Embryonic facial prominence (tissue), 1 donor: ENCODE measurements around the gene DSCAML1.

Experiments used
- DNase-seq: peaks from one replicate; pipeline ENCODE4 v3.0.0-alpha.2; 2016; ENCODE audit errors: extremely low spot score

Gene DSCAML1

GRCh38 chr11:117761993-117762392 lies 35.0 kb downstream of the DSCAML1 start:
- DNase-seq: no peak

DNA sequence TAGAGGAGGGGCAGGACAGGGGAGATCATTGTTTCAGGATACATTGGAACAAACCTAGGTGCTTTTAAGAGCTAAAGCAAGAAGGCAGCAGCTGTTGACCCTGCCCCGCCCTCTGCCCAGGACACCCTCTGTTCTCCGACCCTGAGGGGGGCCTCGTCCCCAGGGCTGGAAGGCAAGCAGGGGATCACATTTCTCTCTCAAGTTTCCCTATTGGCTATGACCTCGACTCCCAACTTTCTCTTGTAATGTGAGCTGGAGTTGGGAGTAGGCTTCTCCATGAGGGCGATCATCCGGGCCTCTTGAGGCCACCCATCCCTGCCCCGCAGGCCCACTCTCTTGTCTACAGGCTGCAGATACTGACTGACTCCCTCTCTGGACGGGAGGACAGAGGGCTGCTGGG lies 37.7 kb downstream of the DSCAML1 start:
- DNase-seq: no peak

- DNase-seq: no peak
Measured at GRCh38 chr11:117754030-117754429, 43.0 kb downstream of the DSCAML1 start.

GRCh38 chr11:117752721-117753237 lies 44.2 kb downstream of the DSCAML1 start:
- no peak for DNase-seq

DNA sequence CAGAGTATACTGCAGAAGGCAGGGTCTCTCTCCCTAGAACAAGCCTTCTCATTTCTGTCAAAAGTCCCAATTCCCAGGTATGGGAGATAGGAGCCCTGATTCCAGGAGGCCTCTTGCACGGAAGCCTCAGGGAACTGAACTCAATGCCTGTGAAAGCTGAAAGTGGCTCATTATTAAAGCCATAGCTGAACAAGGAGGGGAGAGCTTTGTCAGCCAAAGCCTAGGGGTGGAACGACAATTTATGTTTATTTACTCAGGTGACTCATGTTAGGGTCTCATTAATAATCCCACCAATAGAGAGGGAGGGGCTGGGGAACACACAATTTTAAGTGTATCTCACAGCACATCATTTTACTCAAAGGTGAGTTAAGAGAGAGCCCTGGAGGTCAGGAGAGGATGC lies 44.9 kb downstream of the DSCAML1 start:
- no peak for DNase-seq

- no peak for DNase-seq
Measured at GRCh38 chr11:117750916-117751662, 45.9 kb downstream of the DSCAML1 start.

DNA sequence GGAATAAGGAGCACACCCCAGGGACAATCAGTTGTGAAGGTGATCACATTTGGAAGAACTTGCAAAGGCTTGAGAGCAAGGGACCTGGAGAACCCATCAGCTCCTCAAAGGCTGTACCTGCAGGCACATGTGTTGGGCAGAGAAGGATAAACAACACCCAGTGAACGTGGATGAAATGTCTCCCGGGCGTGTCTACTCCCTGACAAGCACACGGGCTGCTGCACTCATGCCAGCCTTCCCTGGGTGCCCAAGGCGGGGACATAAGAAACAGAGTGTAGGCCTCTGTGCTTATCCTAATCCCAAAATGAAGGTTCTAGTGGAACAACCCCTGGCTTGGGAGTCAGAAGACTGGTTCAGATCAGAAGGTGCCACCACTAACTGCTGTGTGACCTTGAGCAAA lies 46.7 kb downstream of the DSCAML1 start:
- DNase-seq: no peak

- DNase-seq: no peak
Measured at GRCh38 chr11:117749541-117749910, 47.5 kb downstream of the DSCAML1 start.

GRCh38 chr11:117748771-117749540 lies 48.1 kb downstream of the DSCAML1 start:
- no peak for DNase-seq

DNA sequence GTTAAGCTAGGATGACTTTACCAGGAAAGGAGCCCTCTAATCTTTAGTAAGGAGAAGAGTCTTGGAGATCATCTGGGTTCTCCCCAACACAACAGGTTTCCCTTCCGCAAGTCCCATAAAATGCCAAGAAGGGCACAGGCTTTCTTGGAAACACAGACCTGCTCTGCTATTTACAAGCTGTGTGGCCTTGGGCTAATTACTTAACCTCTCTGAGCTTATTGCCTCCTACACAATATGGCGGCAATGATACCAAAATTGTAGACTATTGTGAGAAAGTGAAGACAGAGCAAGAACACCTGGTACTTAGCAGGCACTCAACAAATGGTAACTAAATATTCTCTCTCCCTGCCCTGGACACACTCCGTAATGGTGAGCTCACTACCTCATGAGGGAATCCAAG lies 49.1 kb downstream of the DSCAML1 start:
- DNase-seq: no peak

DNA sequence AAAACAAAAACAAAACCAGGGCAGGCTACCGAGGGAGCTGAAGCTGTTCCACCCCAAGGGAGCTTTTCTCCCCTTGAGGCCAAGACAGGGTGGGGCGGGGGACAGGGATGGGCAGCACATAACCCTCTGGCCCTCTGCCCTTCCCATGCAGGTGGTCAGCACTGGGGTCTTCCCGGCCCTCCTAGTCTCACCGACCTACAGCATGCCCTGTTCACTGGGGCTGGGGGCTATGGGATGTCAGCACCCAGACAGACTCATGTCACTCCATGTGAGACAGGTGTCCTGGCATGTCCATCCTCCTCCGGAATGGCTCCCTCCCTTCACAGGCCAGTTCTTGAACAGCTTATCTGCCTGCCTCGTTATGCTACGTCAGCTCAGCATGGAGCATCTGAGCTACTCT lies 51.7 kb downstream of the DSCAML1 start:
- DNase-seq: no peak

DNA sequence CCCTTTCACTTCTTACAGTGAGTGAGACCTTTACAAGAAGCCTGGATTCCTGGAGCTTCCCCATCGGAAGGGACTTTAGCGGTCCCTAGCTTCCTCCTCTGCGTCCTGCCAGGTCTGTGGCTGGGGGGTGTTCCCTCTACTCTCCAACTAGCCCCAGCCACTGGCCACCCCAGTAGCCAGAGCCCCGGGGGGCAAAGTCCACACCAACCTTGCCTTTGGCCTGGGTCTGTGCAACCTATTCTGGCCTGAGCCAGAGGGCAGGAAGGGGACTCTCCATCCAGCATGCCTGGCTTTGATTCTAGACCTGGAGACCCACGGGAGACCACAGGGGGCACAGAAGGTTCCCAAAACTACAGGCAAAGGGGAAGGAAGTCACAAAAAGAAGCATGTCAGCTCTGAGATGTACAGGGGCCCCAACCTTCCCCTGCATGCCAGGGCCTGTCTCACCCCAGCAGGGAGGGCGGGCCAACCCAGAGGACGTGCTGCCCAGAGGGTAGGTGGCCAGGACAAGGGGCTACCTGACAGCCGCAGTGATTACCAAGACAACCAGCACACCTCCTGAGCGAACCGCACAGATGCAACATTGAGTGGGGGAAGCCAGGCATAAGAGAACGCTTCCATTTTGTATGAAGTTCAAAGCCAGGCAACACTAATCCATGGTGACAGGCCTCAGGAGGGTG lies 52.4 kb downstream of the DSCAML1 start:
- DNase-seq: no peak

GRCh38 chr11:117743121-117743815 lies 53.7 kb downstream of the DSCAML1 start:
- no peak for DNase-seq

GRCh38 chr11:117738246-117738957 lies 58.6 kb downstream of the DSCAML1 start:
- no peak for DNase-seq

DNA sequence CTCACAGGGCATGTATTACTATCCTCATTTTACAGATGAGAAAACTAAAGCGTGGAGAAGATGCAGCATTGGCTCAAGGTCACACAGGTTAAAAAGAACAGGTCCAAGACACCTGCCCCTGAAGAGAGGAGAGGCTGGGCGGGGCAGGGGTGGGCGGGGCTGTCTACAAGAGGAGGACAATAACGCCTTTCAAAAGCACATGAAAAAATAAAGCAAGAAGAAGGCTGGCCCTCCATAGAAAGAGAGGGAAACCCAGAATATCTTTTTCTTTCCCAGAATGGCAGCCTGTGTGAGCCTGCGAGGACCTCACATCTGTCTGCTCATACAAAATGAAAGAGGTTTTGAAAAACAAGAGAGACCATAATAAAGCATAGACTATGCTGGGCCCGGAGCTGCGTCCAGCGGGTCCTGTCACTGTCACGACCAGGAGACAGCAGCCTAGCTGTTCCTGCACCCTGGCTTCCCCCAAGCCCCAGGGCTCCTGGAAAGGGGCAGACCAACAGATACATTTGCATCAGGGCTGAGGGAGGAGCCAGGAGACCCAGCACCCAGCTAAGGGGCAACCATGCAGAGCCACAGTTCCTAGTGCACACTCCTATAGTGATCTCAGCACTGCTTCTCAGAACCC lies 61.6 kb downstream of the DSCAML1 start:
- DNase-seq: no peak

DNA sequence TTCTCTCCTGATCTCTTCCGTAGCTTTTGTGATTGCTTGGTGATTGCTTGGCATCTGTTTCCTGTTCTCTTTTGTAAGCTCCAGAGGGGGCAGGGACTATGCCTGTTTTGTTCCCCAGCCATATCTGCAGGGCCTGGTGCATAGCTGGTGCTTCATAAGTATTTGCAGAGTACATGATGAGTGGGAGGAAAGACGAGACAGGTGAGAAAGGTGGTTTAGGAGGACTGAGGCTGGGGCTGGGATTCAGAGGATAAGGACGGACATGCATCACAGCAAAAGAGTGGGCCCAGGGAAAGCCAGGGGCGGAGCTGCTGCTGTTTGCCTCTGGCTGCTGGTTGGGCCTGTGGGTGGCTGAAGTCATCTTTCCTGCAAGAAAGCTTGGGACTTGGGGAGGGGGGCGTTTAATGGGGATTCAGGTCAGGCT lies 62.4 kb downstream of the DSCAML1 start:
- DNase-seq: no peak

DNA sequence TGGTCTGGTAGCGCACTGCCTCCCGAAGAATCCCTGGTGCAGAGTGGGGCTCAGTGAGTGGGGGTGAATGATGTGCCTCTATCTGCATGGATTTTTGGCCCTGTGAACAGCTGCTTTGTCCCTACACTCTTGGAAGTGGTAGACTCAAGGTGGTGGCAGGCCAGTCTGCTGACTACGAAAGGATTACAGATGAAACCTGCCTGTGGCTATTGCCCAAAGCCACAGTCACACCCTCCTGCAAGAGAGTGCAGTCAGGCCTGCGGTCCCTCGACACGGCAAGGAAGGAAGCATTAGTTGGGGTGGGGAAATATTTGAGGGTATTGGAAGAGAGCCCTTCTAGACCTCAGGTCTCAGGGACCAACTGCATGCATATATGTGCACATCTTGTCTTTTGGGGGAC lies 63.7 kb downstream of the DSCAML1 start:
- no peak for DNase-seq

GRCh38 chr11:117731722-117732290 lies 65.2 kb downstream of the DSCAML1 start:
- no peak for DNase-seq

GRCh38 chr11:117730208-117730800 lies 66.7 kb downstream of the DSCAML1 start:
- no peak for DNase-seq
